ENCODE measurements around the gene CUL7. TPM values are rescaled to one million over a fixed set of nuclear protein-coding genes. Genes with fewer than 3 reads are reported as not detected.
A peak's percentile ranks its signal among the peaks of the same experiment; 100 is the strongest.

CUL7 gene
- total RNA-seq, 1 donor = 54.8 TPM

DNA sequence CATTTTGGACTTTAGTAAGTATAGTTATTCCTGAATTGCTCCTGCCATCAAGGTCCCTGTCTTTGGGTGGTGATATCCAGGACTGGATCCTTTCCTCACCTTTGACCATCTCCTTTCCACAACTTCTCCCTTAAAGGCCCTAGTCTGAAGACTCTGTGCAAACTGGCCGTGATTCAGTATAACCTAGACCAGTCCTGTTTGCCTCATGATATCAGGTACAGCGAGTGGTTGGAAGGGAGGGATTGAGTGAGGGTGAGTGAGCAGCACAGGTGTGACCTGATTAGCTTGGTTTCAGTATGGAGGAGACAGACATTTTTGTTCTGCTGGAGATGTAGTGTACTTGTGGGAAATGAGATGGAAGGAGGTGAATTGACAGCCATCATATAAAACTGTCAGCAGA lies 34.5 kb downstream of the CUL7 start:
- TF ChIP-seq, protein P1, sequence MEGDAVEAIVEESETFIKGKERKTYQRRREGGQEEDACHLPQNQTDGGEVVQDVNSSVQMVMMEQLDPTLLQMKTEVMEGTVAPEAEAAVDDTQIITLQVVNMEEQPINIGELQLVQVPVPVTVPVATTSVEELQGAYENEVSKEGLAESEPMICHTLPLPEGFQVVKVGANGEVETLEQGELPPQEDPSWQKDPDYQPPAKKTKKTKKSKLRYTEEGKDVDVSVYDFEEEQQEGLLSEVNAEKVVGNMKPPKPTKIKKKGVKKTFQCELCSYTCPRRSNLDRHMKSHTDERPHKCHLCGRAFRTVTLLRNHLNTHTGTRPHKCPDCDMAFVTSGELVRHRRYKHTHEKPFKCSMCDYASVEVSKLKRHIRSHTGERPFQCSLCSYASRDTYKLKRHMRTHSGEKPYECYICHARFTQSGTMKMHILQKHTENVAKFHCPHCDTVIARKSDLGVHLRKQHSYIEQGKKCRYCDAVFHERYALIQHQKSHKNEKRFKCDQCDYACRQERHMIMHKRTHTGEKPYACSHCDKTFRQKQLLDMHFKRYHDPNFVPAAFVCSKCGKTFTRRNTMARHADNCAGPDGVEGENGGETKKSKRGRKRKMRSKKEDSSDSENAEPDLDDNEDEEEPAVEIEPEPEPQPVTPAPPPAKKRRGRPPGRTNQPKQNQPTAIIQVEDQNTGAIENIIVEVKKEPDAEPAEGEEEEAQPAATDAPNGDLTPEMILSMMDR (IDR thresholded peaks at IDR 0.05; ENCODE audit: insufficient read depth, low read depth, low read length) = no peak
- H3K4me3 ChIP-seq (ENCODE audit: low read depth, low read length) = no peak overlapping the region
- DNase-seq (ENCODE audit: low read depth) = no peak

DNA sequence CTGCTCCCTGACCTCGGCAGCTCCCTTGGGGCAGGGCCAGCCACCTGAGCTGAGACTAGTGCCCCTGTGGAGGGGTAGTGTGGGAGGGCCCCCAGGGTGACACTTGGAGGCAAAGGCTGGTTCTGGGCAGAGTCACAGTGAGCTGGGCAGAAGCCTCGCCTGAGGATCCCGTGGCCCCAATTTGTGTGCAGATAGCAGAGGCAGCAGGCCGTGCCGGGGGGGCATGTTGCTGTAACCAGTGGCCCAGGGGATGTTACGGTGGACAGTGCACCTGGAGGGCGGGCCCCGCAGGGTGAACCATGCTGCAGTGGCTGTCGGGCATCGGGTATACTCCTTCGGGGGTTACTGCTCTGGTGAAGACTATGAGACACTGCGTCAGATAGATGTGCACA lies 36.7 kb downstream of the CUL7 start:
- TF ChIP-seq, protein P1 (IDR thresholded peaks at IDR 0.05; ENCODE audit: insufficient read depth, low read depth, low read length) = no peak
- DNase-seq (ENCODE audit: low read depth) = no peak
- no peak overlapping the region for H3K4me3 ChIP-seq (ENCODE audit: low read depth, low read length)

GRCh38 chr6:43016176-43016942 lies 37.3 kb downstream of the CUL7 start:
- no peak for DNase-seq (ENCODE audit: low read depth)
- TF ChIP-seq, protein P1 (IDR thresholded peaks at IDR 0.05; ENCODE audit: insufficient read depth, low read depth, low read length) = no peak
- no peak overlapping the region for H3K4me3 ChIP-seq (ENCODE audit: low read depth, low read length)

DNA sequence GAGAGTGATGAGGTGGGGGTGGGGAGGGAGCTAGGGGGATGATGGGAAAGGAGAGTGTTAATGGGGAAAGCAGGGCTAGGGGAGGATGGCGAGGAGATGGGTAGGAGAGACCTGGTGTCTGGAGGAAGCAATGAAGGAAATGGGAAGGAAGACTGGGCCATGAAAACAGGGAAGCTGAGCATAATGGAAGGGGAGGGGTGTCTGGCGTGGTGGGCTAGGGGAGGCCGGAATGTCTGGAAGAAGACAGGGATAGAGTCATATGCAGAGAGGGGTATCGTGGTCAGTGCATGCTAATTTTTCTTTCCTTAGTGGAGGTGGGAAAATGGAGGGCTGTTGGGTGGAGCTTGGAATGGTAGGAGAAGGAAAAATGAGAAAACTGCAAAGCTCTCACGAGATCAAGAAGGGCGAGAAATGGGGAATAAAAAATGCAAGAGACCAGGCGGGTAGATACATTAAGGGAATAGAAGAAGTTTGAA lies 39.2 kb downstream of the CUL7 start:
- peak; percentile 49 for DNase-seq (ENCODE audit: low read depth)
- TF ChIP-seq, protein P1 (IDR thresholded peaks at IDR 0.05; ENCODE audit: insufficient read depth, low read depth, low read length) = no peak
- peak overlapping the region; percentile 97 for H3K4me3 ChIP-seq (ENCODE audit: low read depth, low read length)

GRCh38 chr6:43013843-43014433 lies 39.7 kb downstream of the CUL7 start, which contains the start of the genes KLHDC3 and MEA1:
Gene KLHDC3, plus strand, starts transcription at chr6:43014249. Its CDS starts 2,944 bp downstream, at chr6:43017193.
Gene MEA1, minus strand, starts transcription at chr6:43013946. Its CDS starts 133 bp downstream, at chr6:43013813.
- DNase-seq (ENCODE audit: low read depth) = peak; percentile 100
- peak within 1 kb of the TSS; percentile 97 for H3K4me3 ChIP-seq (ENCODE audit: low read depth, low read length)
- TF ChIP-seq, protein P1 (IDR thresholded peaks at IDR 0.05; ENCODE audit: insufficient read depth, low read depth, low read length) = no peak

DNA sequence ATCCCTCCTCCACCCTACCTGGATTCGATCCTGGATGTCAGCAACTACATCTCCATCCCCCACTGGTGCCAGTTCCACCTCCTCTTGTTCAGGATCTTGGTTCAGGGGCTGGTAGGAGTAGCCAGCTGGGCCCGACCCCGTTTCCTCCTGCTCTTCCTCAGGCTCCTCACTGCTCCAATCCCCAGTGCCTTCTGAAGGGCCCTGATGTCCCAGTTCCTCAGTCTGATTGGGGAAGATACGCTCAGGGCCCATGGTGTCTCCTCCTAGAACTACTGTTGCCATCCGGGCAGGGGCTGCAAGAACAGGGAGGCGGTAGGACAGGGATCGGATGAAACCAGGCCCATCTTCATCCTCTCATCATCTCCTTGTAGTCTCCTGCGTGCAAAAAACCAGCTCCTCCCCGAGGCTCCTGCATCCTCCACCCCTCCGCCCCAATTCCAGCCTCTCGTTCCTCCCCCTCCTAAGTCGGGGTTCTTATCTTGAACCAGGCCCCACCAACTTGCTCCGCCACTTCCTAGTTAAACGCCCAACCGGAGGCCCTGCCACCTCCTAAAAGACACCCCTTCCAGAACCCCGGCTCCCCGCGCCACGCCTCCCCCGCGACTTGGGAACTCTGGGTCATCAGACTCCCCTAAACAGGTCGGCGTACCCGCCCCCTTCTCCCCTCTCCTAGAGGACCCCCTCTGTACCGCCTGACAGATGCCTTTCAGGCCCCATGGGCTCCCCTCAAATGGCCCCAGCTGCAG lies 40.4 kb downstream of the CUL7 start:
- DNase-seq (ENCODE audit: low read depth) = peak; percentile 42
- peak overlapping the region; percentile 84 for H3K4me3 ChIP-seq (ENCODE audit: low read depth, low read length)
- TF ChIP-seq, protein P1 (IDR thresholded peaks at IDR 0.05; ENCODE audit: insufficient read depth, low read depth, low read length) = no peak
